PC-9 (cell line): ENCODE results near the gene PALMD. TPM values are rescaled to one million over a fixed set of nuclear protein-coding genes. Genes with fewer than 3 reads are reported as not detected.

Experiments
- BruUV-seq: library from RNA; stranded (reverse); fragments of 400-500 nt; replicated peaks from 2 replicates; lab custom pipeline; 2021; lab: Mats Ljungman, UMichigan
- CTCF ChIA-PET: fragments of 300-600 bp; sonication (Branson Sonifier 250); formaldehyde crosslinking; loops from one replicate; lab custom pipeline; 2022; ENCODE audit warnings: antibody characterized with exemption; lab: Charles Lee
- POLR2A ChIA-PET: fragments of 300-600 bp; sonication (Branson Sonifier 250); formaldehyde crosslinking; loops from one replicate; lab custom pipeline; 2022; ENCODE audit warnings: antibody characterized with exemption; ENCODE audit not compliant: unreplicated experiment; lab: Charles Lee
- DNase-seq, 2 experiments: peaks; one replicate each; pipeline versions ENCODE4 v3.0.0 to v3.0.0-alpha.2; 2015 to 2022; ENCODE audit warnings: mixed read lengths in 1 of 2
- H2AFZ ChIP-seq: fragments of 200-600 bp; sonication (generic); 2 replicates; pipeline ENCODE4 v1.8.1; 2017; ENCODE audit warnings: antibody characterized with exemption
- H3F3A ChIP-seq: fragments of 200-600 bp; sonication (generic); 2 replicates; pipeline ENCODE4 v1.8.1; 2017; ENCODE audit warnings: antibody characterized with exemption, mild to moderate bottlenecking, low read depth; ENCODE audit not compliant: insufficient read depth
- H3K27ac ChIP-seq: fragments of 200-600 bp; sonication (generic); 2 replicates; pipeline ENCODE4 v1.6.1; 2016; ENCODE audit warnings: mixed run types
- H3K27me3 ChIP-seq: fragments of 200-600 bp; sonication (generic); 2 replicates; pipeline ENCODE4 v1.6.1; 2016; ENCODE audit warnings: low read depth, mixed run types; ENCODE audit not compliant: insufficient read depth
- H3K36me3 ChIP-seq: fragments of 200-600 bp; sonication (generic); 2 replicates; pipeline ENCODE4 v1.6.1; 2016; ENCODE audit warnings: low read depth, mixed run types
- H3K4me1 ChIP-seq: fragments of 200-600 bp; sonication (generic); replicated peaks from 2 replicates; pipeline ENCODE4 v1.6.1; 2016; ENCODE audit warnings: mixed run types; ENCODE audit not compliant: insufficient read depth
- H3K4me2 ChIP-seq: fragments of 200-600 bp; sonication (generic); 2 replicates; pipeline ENCODE4 v1.6.1; 2017; ENCODE audit warnings: mixed run types
- H3K4me3 ChIP-seq: fragments of 200-600 bp; sonication (generic); 2 replicates; pipeline ENCODE4 v1.6.1; 2016; ENCODE audit warnings: mixed run types
- H3K79me2 ChIP-seq: fragments of 200-600 bp; sonication (generic); 2 replicates; pipeline ENCODE4 v1.6.1; 2017; ENCODE audit warnings: low read depth, mixed run types
- H3K9me2 ChIP-seq: fragments of 200-600 bp; sonication (generic); 2 replicates; pipeline ENCODE4 v1.8.1; 2017; ENCODE audit warnings: mild to moderate bottlenecking; ENCODE audit not compliant: insufficient read depth
- H3K9me3 ChIP-seq: fragments of 200-600 bp; sonication (generic); 2 replicates; pipeline ENCODE4 v1.8.1; 2016; ENCODE audit warnings: low read depth; ENCODE audit not compliant: insufficient read depth
- H4K20me1 ChIP-seq: fragments of 200-600 bp; sonication (generic); 2 replicates; pipeline ENCODE4 v1.8.1; 2017; ENCODE audit not compliant: insufficient read depth
- CTCF ChIP-seq: fragments of 200-600 bp; sonication (generic); conservative IDR thresholded peaks from 2 replicates; pipeline ENCODE4 v1.6.1; 2017; ENCODE audit warnings: mixed run types, antibody characterized with exemption, mild to moderate bottlenecking, moderate library complexity
- EZH2 ChIP-seq: fragments of 200-600 bp; sonication (generic); IDR thresholded peaks from 2 replicates; pipeline ENCODE4 v1.8.0; 2017; ENCODE audit warnings: antibody characterized with exemption, low read depth
- intact Hi-C: fragments of 100-400 bp; cut with micrococcal nuclease; formaldehyde crosslinking; loops from one replicate; pipeline ENCODE4 v1.10.0; 2022; ENCODE audit not compliant: unreplicated experiment
- total RNA-seq: library from RNA; stranded (reverse); gene quantifications from 2 replicates; pipeline ENCODE4 v1.2.3, GENCODE V29; 2021

PALMD gene
- total RNA-seq, 1 experiment from 2014 or later: 0.68 TPM

GRCh38 chr1:99728494-99729235, 82.8 kb downstream of the PALMD start:
- Histone ChIP-seq H3K4me2 (no peak overlapping the region), H3K27me3 (no peaks in the 10 kb centered on the region), H2AFZ (no peak overlapping the region), H3F3A (no peaks in the 10 kb centered on the region), H3K9me3 (no peaks in the 10 kb centered on the region), H3K27ac (no peak overlapping the region), H4K20me1 (no peaks in the 10 kb centered on the region), H3K79me2 (no peaks in the 10 kb centered on the region), H3K36me3 (no peaks in the 10 kb centered on the region), H3K4me1 (no peaks in the 10 kb centered on the region), H3K4me3 (no peak overlapping the region), H3K9me2 (no peaks in the 10 kb centered on the region)
- intact Hi-C loops: no loop called here
- ChIA-PET POLR2A (no interaction called here), CTCF (interaction anchor here (0.6 kb wide), 1 partner anchor 1142 kb away, joined by 3 read pairs; no protein-coding TSS in a partner anchor)
- peak; percentile 63 for TF ChIP-seq CTCF
- TF ChIP-seq EZH2: no peak
- DNase-seq: peak in 1 of 2 experiments; percentile 40
- no TSS peak for BruUV-seq

DNA sequence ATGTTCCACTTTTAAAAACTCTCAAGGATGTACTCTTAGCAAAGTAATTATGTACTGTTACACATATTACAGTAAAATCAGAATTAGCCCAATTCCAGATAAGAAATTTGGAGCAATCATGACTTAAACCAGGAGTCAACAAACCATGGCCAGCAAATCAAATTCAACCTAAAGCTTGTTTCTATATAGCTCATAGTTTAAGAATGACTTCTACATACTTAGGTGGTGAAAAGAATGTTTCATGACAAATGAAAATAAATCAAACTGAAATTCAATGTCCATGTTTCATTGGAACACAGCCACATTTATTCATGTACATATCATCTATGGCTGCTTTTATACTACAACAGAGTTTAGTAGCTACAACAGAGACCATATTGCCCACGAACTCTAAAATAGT, 85.5 kb downstream of the PALMD start:
- intact Hi-C loops: no loop called here
- no peaks in the 10 kb centered on the region for H3K9me3 ChIP-seq
- no peaks in the 10 kb centered on the region for H3K4me1 ChIP-seq
- DNase-seq: no peak
- H2AFZ ChIP-seq: no peak overlapping the region
- ChIA-PET POLR2A (no interaction called here), CTCF (interaction anchor here (0.5 kb wide), 1 partner anchor 298 kb away, joined by 4 read pairs; no protein-coding TSS in a partner anchor)
- H3K27ac ChIP-seq: no peak overlapping the region
- H3K9me2 ChIP-seq: no peaks in the 10 kb centered on the region
- TF ChIP-seq EZH2: no peak
- no peak for TF ChIP-seq CTCF
- no peaks in the 10 kb centered on the region for H3F3A ChIP-seq
- no peak overlapping the region for H3K4me2 ChIP-seq
- no peaks in the 10 kb centered on the region for H3K27me3 ChIP-seq
- no peak overlapping the region for H3K4me3 ChIP-seq
- no TSS peak for BruUV-seq
- H3K36me3 ChIP-seq: no peaks in the 10 kb centered on the region
- no peaks in the 10 kb centered on the region for H3K79me2 ChIP-seq
- no peaks in the 10 kb centered on the region for H4K20me1 ChIP-seq

- no peaks in the 10 kb centered on the region for H3K4me1 ChIP-seq
- H3K27me3 ChIP-seq: no peaks in the 10 kb centered on the region
- no peak overlapping the region for H2AFZ ChIP-seq
- BruUV-seq: no TSS peak
- intact Hi-C loops: no loop called here
- H3K4me2 ChIP-seq: no peak overlapping the region
- no peaks in the 10 kb centered on the region for H3F3A ChIP-seq
- no peak overlapping the region for H3K27ac ChIP-seq
- no peaks in the 10 kb centered on the region for H3K9me3 ChIP-seq
- TF ChIP-seq CTCF: no peak
- no peak for TF ChIP-seq EZH2
- H3K79me2 ChIP-seq: no peaks in the 10 kb centered on the region
- H4K20me1 ChIP-seq: no peaks in the 10 kb centered on the region
- no peaks in the 10 kb centered on the region for H3K9me2 ChIP-seq
- no peak overlapping the region for H3K4me3 ChIP-seq
- POLR2A ChIA-PET: no interaction called here
- no peaks in the 10 kb centered on the region for H3K36me3 ChIP-seq
- CTCF ChIA-PET: no interaction called here
- DNase-seq: no peak
These were observed 89.9 kb downstream of the PALMD start for GRCh38 chr1:99735852-99736251.
